Activated CD8-positive, alpha-beta memory T cell treated with anti-CD3 and anti-CD28 coated beads, Interleukin-2, amount 10 ng/mL, durations not matched to agents 7 days and 5 days (primary cell): ENCODE measurements around the gene ATF4. TPM values are rescaled to one million over a fixed set of nuclear protein-coding genes. Genes with fewer than 3 reads are reported as not detected.
A peak's percentile ranks its signal among the peaks of the same experiment; 100 is the strongest.
"Not testable (repeated sequence)": the region's sequence is repeated elsewhere in the genome, so short reads cannot be mapped to it uniquely, and the experiment has no call there.

ENCODE experiments used
- ATAC-seq: fragments of 150-1000 bp; cut with Tn5 transposase; one replicate; pipeline ENCODE4 v1.10.0; 2021; ENCODE audit warnings: moderate library complexity
- CTCF ChIA-PET: fragments of 350-600 bp; sonication (Branson Sonifier 250); formaldehyde crosslinking; loops from one replicate; lab custom pipeline; 2021; ENCODE audit warnings: antibody characterized with exemption; lab: Charles Lee
- DNase-seq: peaks from one replicate; pipeline ENCODE4 v3.0.0-alpha.2; 2020
- H3K27ac Mint-ChIP-seq: one replicate; pipeline ENCODE4 v1.8.0; 2021; ENCODE audit warnings: mild to moderate bottlenecking, mixed read lengths
- H3K27me3 Mint-ChIP-seq: one replicate; pipeline ENCODE4 v1.8.0; 2021; ENCODE audit warnings: mixed read lengths
- H3K36me3 Mint-ChIP-seq: one replicate; pipeline ENCODE4 v1.8.0; 2021; ENCODE audit warnings: mild to moderate bottlenecking, mixed read lengths
- H3K4me1 Mint-ChIP-seq: one replicate; pipeline ENCODE4 v1.8.0; 2021; ENCODE audit warnings: mixed read lengths
- H3K4me3 Mint-ChIP-seq: one replicate; pipeline ENCODE4 v1.8.0; 2021; ENCODE audit warnings: mild to moderate bottlenecking, moderate library complexity, mixed read lengths
- H3K9me3 Mint-ChIP-seq: one replicate; pipeline ENCODE4 v1.8.0; 2022; ENCODE audit warnings: low read depth, mixed read lengths
- total RNA-seq, 2 experiments: library from RNA; stranded (reverse); gene quantifications; one replicate each; pipeline ENCODE4 v1.2.3, GENCODE V29; 2021

ATF4 gene
- total RNA-seq, 2 experiments from 2014 or later, result 365 to 501 TPM

- Mint-ChIP-seq H3K27me3 (no peaks in the 10 kb centered on the region), H3K9me3 (no peaks in the 10 kb centered on the region), H3K4me3 (peak overlapping the region; percentile 86), H3K4me1 (peaks cover 55% of the 10 kb centered on the region), H3K27ac (peak overlapping the region; percentile 94), H3K36me3 (peaks cover 53% of the 10 kb centered on the region)
- peak; percentile 90 for ATAC-seq
- CTCF ChIA-PET, result interaction anchor here (0.6 to 1.8 kb wide), 21 partner anchors 9 to 505 kb away, joined by 3 to 28 read pairs (median 4); partner anchors contain the start of genes MIEF1, RPL3 and TAB1
- DNase-seq, result peak; percentile 99
Measured at GRCh38 chr22:39519681-39520225, 609 bp upstream of the ATF4 start.

- DNase-seq, H3K9me3 Mint-ChIP-seq, H3K27me3 Mint-ChIP-seq, ATAC-seq: not testable (repeated sequence)
- Mint-ChIP-seq H3K4me3 (peak overlapping the region; percentile 86), H3K27ac (peak overlapping the region; percentile 94), H3K4me1 (peaks cover 54% of the 10 kb centered on the region), H3K36me3 (peaks cover 51% of the 10 kb centered on the region)
- CTCF ChIA-PET, result interaction anchor here (0.9 to 1.8 kb wide), 2 partner anchors 8 to 10 kb away, joined by 4 to 28 read pairs; no protein-coding TSS in a partner anchor
Measured at GRCh38 chr22:39521106-39521885, 934 bp downstream of the ATF4 start.

- Mint-ChIP-seq H3K36me3 (peaks cover 48% of the 10 kb centered on the region), H3K4me1 (peaks cover 57% of the 10 kb centered on the region), H3K27ac (peak overlapping the region; percentile 94), H3K4me3 (peak overlapping the region; percentile 86)
- not testable (repeated sequence) for H3K27me3 Mint-ChIP-seq, DNase-seq, H3K9me3 Mint-ChIP-seq, ATAC-seq
- CTCF ChIA-PET, result interaction anchor here (1.1 to 11.2 kb wide), 2 partner anchors 10 to 28 kb away, joined by 5 to 251 read pairs; no protein-coding TSS in a partner anchor
Measured at GRCh38 chr22:39522091-39522490, 1.7 kb downstream of the ATF4 start.

- peak overlapping the region; percentile 86 for H3K4me3 Mint-ChIP-seq
- peak overlapping the region; percentile 94 for H3K27ac Mint-ChIP-seq
- H3K4me1 Mint-ChIP-seq, result peaks cover 63% of the 10 kb centered on the region
- ATAC-seq (no peak), DNase-seq (no peak)
- peaks cover 49% of the 10 kb centered on the region for H3K36me3 Mint-ChIP-seq
- no peaks in the 10 kb centered on the region for H3K27me3 Mint-ChIP-seq
- CTCF ChIA-PET, result interaction anchor here (1.0 to 11.2 kb wide), 7 partner anchors 8 to 171 kb away, joined by 3 to 251 read pairs (median 4); partner anchors contain the start of gene MIEF1
- H3K9me3 Mint-ChIP-seq, result no peaks in the 10 kb centered on the region
Measured at GRCh38 chr22:39522567-39523300, 2.4 kb downstream of the ATF4 start.

GRCh38 chr22:39524089-39524752, 3.9 kb downstream of the ATF4 start:
- no peak for ATAC-seq

GRCh38 chr22:39524753-39525657, 4.6 kb downstream of the ATF4 start:
- H3K9me3 Mint-ChIP-seq, result no peaks in the 10 kb centered on the region
- ATAC-seq (no peak), DNase-seq (no peak)
- no peaks in the 10 kb centered on the region for H3K27me3 Mint-ChIP-seq
- peaks cover 57% of the 10 kb centered on the region for H3K36me3 Mint-ChIP-seq
- no peak overlapping the region for H3K4me3 Mint-ChIP-seq
- peak overlapping the region; percentile 86 for H3K27ac Mint-ChIP-seq
- CTCF ChIA-PET, result interaction anchor here (0.9 to 11.2 kb wide), 4 partner anchors 10 to 512 kb away, joined by 3 to 251 read pairs (median 6); no protein-coding TSS in a partner anchor
- peaks cover 74% of the 10 kb centered on the region for H3K4me1 Mint-ChIP-seq

More at GRCh38 chr22:39524089-39524752, 3.9 kb downstream of the ATF4 start:
- Mint-ChIP-seq H3K36me3 (peaks cover 54% of the 10 kb centered on the region), H3K4me3 (peak overlapping the region; percentile 32), H3K9me3 (no peaks in the 10 kb centered on the region), H3K27ac (peak overlapping the region; percentile 56), H3K4me1 (peaks cover 68% of the 10 kb centered on the region), H3K27me3 (no peaks in the 10 kb centered on the region)
- CTCF ChIA-PET, result interaction anchor here (0.7 to 11.2 kb wide), 9 partner anchors 10 to 513 kb away, joined by 3 to 251 read pairs (median 4); partner anchors contain the start of genes MIEF1 and TAB1
- DNase-seq, result no peak

GRCh38 chr22:39525658-39525975, 5.3 kb downstream of the ATF4 start:
- ATAC-seq, result no peak
- no peaks in the 10 kb centered on the region for H3K27me3 Mint-ChIP-seq
- H3K4me3 Mint-ChIP-seq, result no peak overlapping the region
- peaks cover 56% of the 10 kb centered on the region for H3K36me3 Mint-ChIP-seq
- H3K9me3 Mint-ChIP-seq, result no peaks in the 10 kb centered on the region
- peaks cover 79% of the 10 kb centered on the region for H3K4me1 Mint-ChIP-seq
- H3K27ac Mint-ChIP-seq, result peak overlapping the region; percentile 86
- CTCF ChIA-PET, result interaction anchor here (0.9 to 11.2 kb wide), 6 partner anchors 9 to 209 kb away, joined by 3 to 251 read pairs (median 6); no protein-coding TSS in a partner anchor
- no peak for DNase-seq

GRCh38 chr22:39526736-39527171, 6.4 kb downstream of the ATF4 start:
- ATAC-seq, result peak; percentile 3
- CTCF ChIA-PET, result interaction anchor here (0.9 to 11.2 kb wide), 6 partner anchors 8 to 210 kb away, joined by 3 to 251 read pairs (median 4); no protein-coding TSS in a partner anchor
- peaks cover 87% of the 10 kb centered on the region for H3K4me1 Mint-ChIP-seq
- no peak overlapping the region for H3K4me3 Mint-ChIP-seq
- peak overlapping the region; percentile 86 for H3K27ac Mint-ChIP-seq
- no peaks in the 10 kb centered on the region for H3K27me3 Mint-ChIP-seq
- peaks cover 53% of the 10 kb centered on the region for H3K36me3 Mint-ChIP-seq
- H3K9me3 Mint-ChIP-seq, result no peaks in the 10 kb centered on the region
- DNase-seq, result no peak

- Mint-ChIP-seq H3K4me1 (peaks cover 84% of the 10 kb centered on the region), H3K36me3 (peaks cover 48% of the 10 kb centered on the region), H3K27me3 (no peaks in the 10 kb centered on the region), H3K9me3 (no peaks in the 10 kb centered on the region), H3K27ac (peak overlapping the region; percentile 86), H3K4me3 (no peak overlapping the region)
- CTCF ChIA-PET, result interaction anchor here (1.4 to 22.3 kb wide), 5 partner anchors 13 to 501 kb away, joined by 3 to 478 read pairs (median 8); no protein-coding TSS in a partner anchor
- no peak for ATAC-seq
- DNase-seq, result no peak
Measured at GRCh38 chr22:39527481-39527961, 7.2 kb downstream of the ATF4 start.

GRCh38 chr22:39528080-39528661, 7.8 kb downstream of the ATF4 start:
- ATAC-seq (no peak), DNase-seq (no peak)
- peaks cover 82% of the 10 kb centered on the region for H3K4me1 Mint-ChIP-seq
- peaks cover 43% of the 10 kb centered on the region for H3K36me3 Mint-ChIP-seq
- no peak overlapping the region for H3K4me3 Mint-ChIP-seq
- H3K27ac Mint-ChIP-seq, result peak overlapping the region; percentile 86
- no peaks in the 10 kb centered on the region for H3K27me3 Mint-ChIP-seq
- H3K9me3 Mint-ChIP-seq, result no peaks in the 10 kb centered on the region
- CTCF ChIA-PET, result interaction anchor here (0.9 to 22.3 kb wide), 20 partner anchors 8 to 524 kb away, joined by 3 to 478 read pairs (median 9); partner anchors contain the start of genes ATF4, MIEF1, RPL3 and TAB1
